AG09319 (cell line): ENCODE measurements around the gene COG7.
"Not testable (repeated sequence)": the region's sequence is repeated elsewhere in the genome, so short reads cannot be mapped to it uniquely, and the experiment has no call there.

Source experiments
- DNase-seq: peaks from one replicate; pipeline ENCODE4 v3.0.0-alpha.2; 2010; ENCODE audit warnings: low read depth; ENCODE audit errors: extremely low read depth
- TF ChIP-seq, protein P1 (sequence below): IDR thresholded peaks from 2 replicates; pipeline ENCODE4 v1.5.1; 2011; ENCODE audit warnings: low read depth, mild to moderate bottlenecking, inconsistent platforms, low read length, moderate library complexity

The COG7 gene

GRCh38 chr16:23485257-23485614, 32.2 kb upstream of the COG7 start:
- DNase-seq: no peak
- TF ChIP-seq, protein P1, sequence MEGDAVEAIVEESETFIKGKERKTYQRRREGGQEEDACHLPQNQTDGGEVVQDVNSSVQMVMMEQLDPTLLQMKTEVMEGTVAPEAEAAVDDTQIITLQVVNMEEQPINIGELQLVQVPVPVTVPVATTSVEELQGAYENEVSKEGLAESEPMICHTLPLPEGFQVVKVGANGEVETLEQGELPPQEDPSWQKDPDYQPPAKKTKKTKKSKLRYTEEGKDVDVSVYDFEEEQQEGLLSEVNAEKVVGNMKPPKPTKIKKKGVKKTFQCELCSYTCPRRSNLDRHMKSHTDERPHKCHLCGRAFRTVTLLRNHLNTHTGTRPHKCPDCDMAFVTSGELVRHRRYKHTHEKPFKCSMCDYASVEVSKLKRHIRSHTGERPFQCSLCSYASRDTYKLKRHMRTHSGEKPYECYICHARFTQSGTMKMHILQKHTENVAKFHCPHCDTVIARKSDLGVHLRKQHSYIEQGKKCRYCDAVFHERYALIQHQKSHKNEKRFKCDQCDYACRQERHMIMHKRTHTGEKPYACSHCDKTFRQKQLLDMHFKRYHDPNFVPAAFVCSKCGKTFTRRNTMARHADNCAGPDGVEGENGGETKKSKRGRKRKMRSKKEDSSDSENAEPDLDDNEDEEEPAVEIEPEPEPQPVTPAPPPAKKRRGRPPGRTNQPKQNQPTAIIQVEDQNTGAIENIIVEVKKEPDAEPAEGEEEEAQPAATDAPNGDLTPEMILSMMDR: no peak

GRCh38 chr16:23484510-23485256, 31.7 kb upstream of the COG7 start:
- TF ChIP-seq, protein P1: no peak
- no peak for DNase-seq

GRCh38 chr16:23483492-23483891, 30.5 kb upstream of the COG7 start:
- DNase-seq: not testable (repeated sequence)

- DNase-seq: no peak
- TF ChIP-seq, protein P1: no peak
Measured at GRCh38 chr16:23482778-23483177, 29.8 kb upstream of the COG7 start.

DNA sequence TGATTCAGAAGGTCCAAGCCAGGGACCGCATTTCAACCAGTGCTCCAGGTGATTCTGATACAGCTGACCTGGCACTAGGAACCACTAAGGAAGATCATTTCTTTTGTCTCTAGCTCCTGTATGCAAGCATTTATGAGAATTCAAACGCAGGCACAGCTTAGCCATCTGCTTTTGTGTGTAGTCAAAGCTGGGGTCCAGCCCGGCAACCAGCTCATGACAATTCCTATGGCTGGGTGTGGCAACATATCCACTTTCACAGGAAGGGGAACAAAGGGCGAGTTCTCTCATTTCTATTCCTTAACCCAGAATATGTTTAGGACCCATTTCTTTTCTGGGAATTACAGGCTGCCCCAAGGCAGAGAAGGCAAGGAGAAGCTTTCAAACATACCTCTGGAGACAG, 27.3 kb upstream of the COG7 start:
- TF ChIP-seq, protein P1: no peak

DNA sequence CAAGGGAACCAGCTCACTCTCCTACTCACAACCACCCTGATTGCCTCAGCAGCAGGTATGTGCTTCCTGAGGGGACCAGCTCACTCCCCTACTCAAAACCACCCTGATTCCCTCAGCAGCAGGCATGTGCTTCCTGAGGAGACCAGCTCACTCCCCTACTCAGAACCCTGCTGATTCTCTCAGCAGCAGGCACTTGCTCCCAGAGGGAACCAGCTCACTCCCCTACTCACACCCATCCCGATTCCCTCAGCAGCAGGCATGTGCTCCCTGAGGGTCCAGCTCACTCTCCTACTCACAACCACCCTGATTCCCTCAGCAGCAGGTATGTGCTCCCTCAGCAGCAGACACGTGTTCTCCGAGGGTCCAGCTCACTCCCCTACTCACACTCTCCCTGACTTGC, 26.1 kb upstream of the COG7 start:
- TF ChIP-seq, protein P1: no peak

More for the DNA sequence above, 27.3 kb upstream of the COG7 start:
- DNase-seq: no peak

DNA sequence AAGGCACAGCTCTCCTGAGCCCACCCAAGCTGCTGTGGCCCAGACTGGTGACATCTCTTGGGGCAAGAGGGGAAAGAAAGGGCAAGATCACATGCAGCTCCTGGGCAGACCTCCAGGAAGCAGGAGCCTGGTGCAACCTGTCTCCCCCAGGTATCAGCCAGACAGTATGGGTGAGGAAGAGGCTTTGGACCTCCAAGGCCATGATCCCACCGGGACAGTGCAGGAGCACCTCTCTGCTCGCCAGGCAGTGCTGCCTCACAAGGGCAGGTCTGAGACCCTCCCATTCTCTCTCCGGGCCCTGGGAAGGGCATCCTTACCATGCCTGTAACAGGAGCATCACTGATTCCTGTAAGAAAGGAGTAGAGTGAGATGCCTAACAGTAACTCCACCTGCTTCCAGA, 25.6 kb upstream of the COG7 start:
- no peak for DNase-seq
- TF ChIP-seq, protein P1: no peak

More for the DNA sequence above, 26.1 kb upstream of the COG7 start:
- no peak for DNase-seq

DNA sequence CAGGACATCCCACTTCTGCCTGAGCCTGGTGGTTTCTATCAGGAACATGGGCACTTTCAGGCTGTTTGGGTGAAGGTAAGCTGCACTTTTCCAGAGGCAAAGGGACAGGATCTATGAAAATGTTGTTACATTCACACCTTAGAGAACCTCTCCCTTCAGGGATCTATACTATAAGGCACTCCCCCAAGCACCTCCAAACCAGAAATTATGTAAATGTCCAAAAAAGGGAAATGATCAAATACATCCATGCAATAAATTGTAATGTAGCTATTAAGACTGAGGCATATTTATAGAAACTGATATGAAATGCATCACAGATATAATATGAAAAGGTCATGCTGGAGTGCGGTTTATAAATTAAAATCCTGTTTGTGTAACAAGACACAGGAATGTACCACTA, 23.3 kb upstream of the COG7 start:
- TF ChIP-seq, protein P1: no peak
- DNase-seq: no peak
